Thyroid gland (tissue), 4 donors: ENCODE measurements around the gene CCL2. TPM values are rescaled to one million over a fixed set of nuclear protein-coding genes. Genes with fewer than 3 reads are reported as not detected.

ENCODE experiments used
- DNase-seq, 2 donors: peaks; one replicate each; pipeline ENCODE4 v3.0.0-alpha.2; 2019
- H3K27ac ChIP-seq, 3 donors: fragments of 200-600 bp; sonication (generic); 1 replicate in 2 of 3; 2 replicates in 1 of 3; pipeline ENCODE4 v1.5.1; 2016 to 2019; ENCODE audit warnings: mild to moderate bottlenecking in 1 of 3, moderate library complexity in 1 of 3
- H3K27me3 ChIP-seq: fragments of 200-600 bp; sonication (generic); one replicate; pipeline ENCODE4 v1.5.1; 2019
- H3K36me3 ChIP-seq, 2 donors: fragments of 200-600 bp; sonication (generic); one replicate each; pipeline ENCODE4 v1.5.1; 2016 to 2019
- H3K4me1 ChIP-seq, 2 donors: fragments of 200-600 bp; sonication (generic); one replicate each; pipeline ENCODE4 v1.5.1; 2017 to 2019
- H3K4me3 ChIP-seq, 3 donors: fragments of 200-600 bp; sonication (generic); replicated peaks in 1 of 3; 1 replicate in 2 of 3; 2 replicates in 1 of 3; pipeline ENCODE4 v1.5.1; 2016; ENCODE audit warnings: mild to moderate bottlenecking in 1 of 3
- H3K9me3 ChIP-seq: fragments of 200-600 bp; sonication (generic); one replicate; pipeline ENCODE4 v1.5.1; 2017
- CTCF ChIP-seq, 6 experiments: fragments of 200-600 bp in 3 of 6; fragments of 450-650 bp in 3 of 6; sonication (generic) in 3 of 6; IDR thresholded peaks; one replicate each; pipeline ENCODE4 v1.5.1; 2016 to 2019; ENCODE audit warnings: antibody characterized with exemption in 6 of 6, mild to moderate bottlenecking in 2 of 6, inconsistent platforms in 1 of 6, moderate library complexity in 1 of 6
- POLR2A ChIP-seq, 2 donors: fragments of 450-650 bp; IDR thresholded peaks; one replicate each; pipeline ENCODE4 v1.6.1; 2017; ENCODE audit warnings: antibody characterized with exemption in 2 of 2, mild to moderate bottlenecking in 2 of 2, moderate library complexity in 1 of 2
- WGBS, 2 donors: methylation state at CpG; one replicate each; pipeline ENCODE4 v1.1.5; 2017; 5-methylcytosine and 5-hydroxymethylcytosine counted together
- intact Hi-C: fragments of 100-400 bp; cut with DNase I; formaldehyde crosslinking; loops from one replicate; pipeline ENCODE4 v1.15.1; 2023
- total RNA-seq, 4 donors: library from RNA; depleted of rRNA; stranded (reverse); fragments of >200 nt; gene quantifications; one replicate each; pipeline ENCODE4 v1.2.3, GENCODE V29; 2016

The CCL2 gene
- total RNA-seq, 4 donors from 2014 or later, result 11.7 to 39.4 (median 23.6) TPM

GRCh38 chr17:34255841-34256240 lies 756 bp downstream of the CCL2 start:
- 88 to 100% methylated on average over 1 of the region's 1 CpG for WGBS, 2 donors
- Histone ChIP-seq H3K4me3 (peak overlapping the region in 1 of 3 donors; percentile 1), H3K27ac (peak overlapping the region in 2 of 3 donors; percentile 76 to 92), H3K4me1 (peaks cover 41 to 50% of the 10 kb centered on the region in 2 donors), H3K27me3 (no peaks in the 10 kb centered on the region), H3K36me3 (no peaks in the 10 kb centered on the region), H3K9me3 (no peaks in the 10 kb centered on the region)
- no peak for TF ChIP-seq POLR2A (IDR thresholded peaks at IDR 0.05)
- no peak for TF ChIP-seq CTCF (IDR thresholded peaks at IDR 0.05)
- DNase-seq, result no peak
- intact Hi-C loops, result no loop called here

- Histone ChIP-seq H3K27me3 (no peaks in the 10 kb centered on the region), H3K4me1 (peaks cover 27 to 34% of the 10 kb centered on the region in 2 donors), H3K27ac (no peak overlapping the region), H3K9me3 (no peaks in the 10 kb centered on the region), H3K36me3 (no peaks in the 10 kb centered on the region), H3K4me3 (no peak overlapping the region)
- no peak for DNase-seq
- WGBS, 2 donors, result 88% methylated on average over 5 of the region's 5 CpGs
- intact Hi-C loops, result no loop called here
- no peak for TF ChIP-seq POLR2A (IDR thresholded peaks at IDR 0.05)
- TF ChIP-seq CTCF (IDR thresholded peaks at IDR 0.05), result no peak
These were observed 2.4 kb downstream of the CCL2 start for GRCh38 chr17:34257299-34257985.

- Histone ChIP-seq H3K9me3 (no peaks in the 10 kb centered on the region), H3K27ac (no peak overlapping the region), H3K4me1 (peaks cover 22 to 29% of the 10 kb centered on the region in 2 donors), H3K4me3 (no peak overlapping the region), H3K36me3 (no peaks in the 10 kb centered on the region), H3K27me3 (no peaks in the 10 kb centered on the region)
- intact Hi-C loops, result no loop called here
- TF ChIP-seq CTCF (IDR thresholded peaks at IDR 0.05) (no peak), POLR2A (IDR thresholded peaks at IDR 0.05) (no peak)
- no peak for DNase-seq
- 90 to 100% methylated on average over 1 of the region's 1 CpG for WGBS, 2 donors
These were observed 2.9 kb downstream of the CCL2 start for GRCh38 chr17:34257986-34258326.

GRCh38 chr17:34259146-34259545 lies 4.1 kb downstream of the CCL2 start:
- H3K27ac ChIP-seq, result no peak overlapping the region
- TF ChIP-seq CTCF (IDR thresholded peaks at IDR 0.05) (no peak), POLR2A (IDR thresholded peaks at IDR 0.05) (no peak)
- H3K4me3 ChIP-seq, result no peak overlapping the region
- intact Hi-C loops, result no loop called here
- DNase-seq, result no peak
- H3K9me3 ChIP-seq, result no peaks in the 10 kb centered on the region
- H3K27me3 ChIP-seq, result no peaks in the 10 kb centered on the region
- no peaks in the 10 kb centered on the region for H3K36me3 ChIP-seq
- peaks cover 10 to 17% of the 10 kb centered on the region in 2 donors for H3K4me1 ChIP-seq

- no peaks in the 10 kb centered on the region for H3K27me3 ChIP-seq
- no peak overlapping the region for H3K4me3 ChIP-seq
- TF ChIP-seq POLR2A (IDR thresholded peaks at IDR 0.05), result no peak
- no peak for TF ChIP-seq CTCF (IDR thresholded peaks at IDR 0.05)
- no peaks in the 10 kb centered on the region for H3K36me3 ChIP-seq
- no peak for DNase-seq
- H3K27ac ChIP-seq, result no peak overlapping the region
- H3K4me1 ChIP-seq, result peaks cover 0 to under 1% of the 10 kb centered on the region in 2 donors
- H3K9me3 ChIP-seq, result no peaks in the 10 kb centered on the region
- WGBS, 2 donors, result 74 to 75% methylated on average over 4 of the region's 4 CpGs
- intact Hi-C loops, result no loop called here
These were observed 5.8 kb downstream of the CCL2 start for GRCh38 chr17:34260861-34261260.
